Activated naive CD4-positive, alpha-beta T cell treated with anti-CD3 and anti-CD28 coated beads, Interleukin-2, amount 10 ng/mL, durations not matched to agents 7 days and 5 days (primary cell): ENCODE results near the gene RNH1.
"Not testable (repeated sequence)": the region's sequence is repeated elsewhere in the genome, so short reads cannot be mapped to it uniquely, and the experiment has no call there.

Experiments
- CTCF ChIA-PET: fragments of 350-600 bp; sonication (Branson Sonifier 250); formaldehyde crosslinking; loops from one replicate; lab custom pipeline; 2021; ENCODE audit warnings: antibody characterized with exemption; lab: Charles Lee
- DNase-seq: peaks from one replicate; pipeline ENCODE4 v3.0.0-alpha.2; 2020
- H3K27ac Mint-ChIP-seq: one replicate; pipeline ENCODE4 v1.8.0; 2021; ENCODE audit warnings: mild to moderate bottlenecking, moderate library complexity, mixed read lengths
- H3K27me3 Mint-ChIP-seq: one replicate; pipeline ENCODE4 v1.8.0; 2021; ENCODE audit warnings: mild to moderate bottlenecking, mixed read lengths
- H3K36me3 Mint-ChIP-seq: one replicate; pipeline ENCODE4 v1.8.0; 2021; ENCODE audit warnings: mixed read lengths
- H3K4me1 Mint-ChIP-seq: one replicate; pipeline ENCODE4 v1.8.0; 2021; ENCODE audit warnings: mixed read lengths
- H3K4me3 Mint-ChIP-seq: one replicate; pipeline ENCODE4 v1.8.0; 2021; ENCODE audit warnings: mild to moderate bottlenecking, moderate library complexity, mixed read lengths
- H3K9me3 Mint-ChIP-seq: one replicate; pipeline ENCODE4 v1.8.0; 2021; ENCODE audit warnings: mixed read lengths

Gene RNH1

DNA sequence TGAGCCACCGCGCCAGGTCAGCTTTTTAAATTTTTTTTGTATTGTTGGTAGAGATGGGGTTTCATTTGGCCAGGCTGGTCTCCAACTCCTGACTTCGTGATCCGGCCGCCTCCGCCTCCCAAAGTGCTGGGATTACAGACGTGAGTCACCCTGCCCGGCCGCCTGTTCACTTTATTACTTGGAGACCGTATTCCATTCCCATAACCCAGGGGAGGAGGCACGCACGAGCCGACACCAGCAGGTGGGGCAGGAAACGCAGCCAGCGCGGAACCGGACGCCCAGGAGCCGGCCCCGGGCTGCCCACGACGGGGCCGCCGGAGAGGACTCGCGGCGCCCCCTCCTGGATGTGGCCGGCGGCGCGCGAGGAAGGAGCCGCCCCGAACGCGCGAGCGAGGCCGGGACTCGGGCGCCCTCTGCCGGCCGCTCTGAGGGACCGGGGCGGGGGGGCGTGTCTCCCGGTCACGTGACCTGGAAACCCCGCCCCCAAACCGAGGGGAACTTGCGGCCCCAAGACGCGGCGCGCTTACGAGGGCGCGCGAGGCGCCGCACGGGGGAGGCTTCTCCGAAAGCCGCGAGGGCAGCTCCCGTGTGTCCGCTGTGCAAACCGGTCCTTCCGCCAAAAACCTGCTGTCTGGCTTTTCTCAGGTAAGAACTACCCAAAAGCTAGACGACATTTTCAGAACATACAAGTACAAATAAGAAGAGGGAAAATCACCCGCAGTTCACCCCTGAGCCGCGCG, 11.6 kb upstream of the RNH1 start:
- DNase-seq, result peak; percentile 88
- peaks cover 18% of the 10 kb centered on the region for H3K36me3 Mint-ChIP-seq
- peak overlapping the region; percentile 73 for H3K4me3 Mint-ChIP-seq
- CTCF ChIA-PET, result interaction anchor here (0.6 to 1.7 kb wide), 21 partner anchors 9 to 268 kb away, joined by 3 to 7 read pairs (median 3); partner anchors contain the start of genes PTDSS2 and SIGIRR
- H3K9me3 Mint-ChIP-seq, result peaks cover 15% of the 10 kb centered on the region
- peaks cover 14% of the 10 kb centered on the region for H3K4me1 Mint-ChIP-seq
- H3K27ac Mint-ChIP-seq, result peak overlapping the region; percentile 87
- H3K27me3 Mint-ChIP-seq, result no peaks in the 10 kb centered on the region

- H3K27ac Mint-ChIP-seq, DNase-seq, H3K4me3 Mint-ChIP-seq, H3K27me3 Mint-ChIP-seq: not testable (repeated sequence)
- Mint-ChIP-seq H3K36me3 (peaks cover 18% of the 10 kb centered on the region), H3K4me1 (peaks cover 14% of the 10 kb centered on the region), H3K9me3 (peaks cover 15% of the 10 kb centered on the region)
- CTCF ChIA-PET, result interaction anchor here (1.4 to 1.6 kb wide), 2 partner anchors 9 to 12 kb away, joined by 3 to 4 read pairs; no protein-coding TSS in a partner anchor
Measured at GRCh38 chr11:516918-517685, 10.1 kb upstream of the RNH1 start.

- Mint-ChIP-seq H3K9me3 (peaks cover 15% of the 10 kb centered on the region), H3K36me3 (peaks cover 22% of the 10 kb centered on the region), H3K27ac (no peak overlapping the region), H3K27me3 (no peaks in the 10 kb centered on the region), H3K4me3 (no peak overlapping the region), H3K4me1 (peaks cover 14% of the 10 kb centered on the region)
- DNase-seq, result no peak
- CTCF ChIA-PET, result interaction anchor here (1.6 to 1.8 kb wide), 2 partner anchors 9 to 65 kb away, joined by 3 read pairs; no protein-coding TSS in a partner anchor
Measured at GRCh38 chr11:516400-516799, 9.4 kb upstream of the RNH1 start.

DNA sequence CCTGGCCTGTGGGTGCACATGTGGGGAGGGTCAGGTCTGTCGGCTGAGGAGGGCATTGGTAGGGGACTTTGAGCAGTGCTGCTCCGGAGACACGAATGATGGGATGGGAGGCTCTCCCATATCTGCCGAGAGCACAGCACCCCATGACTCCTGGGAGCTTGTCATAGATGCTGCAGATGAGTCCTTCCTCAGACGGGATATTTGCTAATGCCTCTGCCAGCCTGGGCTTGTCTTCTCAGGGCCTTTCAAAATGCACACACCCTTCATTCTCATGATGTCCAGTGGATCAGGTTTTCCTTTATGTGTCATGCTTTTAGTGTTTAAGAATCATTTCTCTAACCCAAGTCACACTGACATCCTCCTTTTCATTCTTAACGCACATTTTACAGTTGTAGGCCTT, 8.1 kb upstream of the RNH1 start:
- Mint-ChIP-seq H3K36me3 (peaks cover 22% of the 10 kb centered on the region), H3K4me3 (no peak overlapping the region), H3K9me3 (peaks cover 15% of the 10 kb centered on the region), H3K27ac (no peak overlapping the region), H3K4me1 (peaks cover 10% of the 10 kb centered on the region), H3K27me3 (no peaks in the 10 kb centered on the region)
- CTCF ChIA-PET, result interaction anchor here (1.8 kb wide), 1 partner anchor 64 kb away, joined by 3 read pairs; no protein-coding TSS in a partner anchor
- no peak for DNase-seq

DNA sequence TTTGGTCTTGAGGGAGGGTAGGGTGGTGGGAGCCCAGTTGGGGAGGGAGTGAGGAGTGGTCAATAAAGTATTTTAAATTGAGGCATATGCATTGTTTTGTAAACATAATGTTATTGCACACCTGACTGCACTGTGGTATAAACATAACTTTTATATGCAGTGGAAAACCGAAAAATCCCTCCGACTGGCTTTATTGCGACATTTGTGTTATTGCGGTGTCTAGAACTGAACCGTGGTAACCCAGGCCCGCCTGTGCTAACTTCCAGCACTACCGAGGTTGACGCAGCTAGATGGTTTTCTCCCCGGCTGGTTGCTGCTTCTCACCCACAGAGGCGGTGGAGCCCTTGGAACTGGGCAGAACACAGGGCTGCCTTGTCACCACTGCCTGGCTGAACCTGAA, 7.6 kb upstream of the RNH1 start:
- Mint-ChIP-seq H3K36me3 (peaks cover 27% of the 10 kb centered on the region), H3K9me3 (peaks cover 15% of the 10 kb centered on the region), H3K27ac (no peak overlapping the region), H3K27me3 (no peaks in the 10 kb centered on the region), H3K4me3 (no peak overlapping the region), H3K4me1 (peaks cover 13% of the 10 kb centered on the region)
- no peak for DNase-seq
- CTCF ChIA-PET, result interaction anchor here (1.8 kb wide), 1 partner anchor 63 kb away, joined by 3 read pairs; no protein-coding TSS in a partner anchor

- Mint-ChIP-seq H3K36me3 (peaks cover 31% of the 10 kb centered on the region), H3K27me3 (no peaks in the 10 kb centered on the region), H3K27ac (no peak overlapping the region), H3K9me3 (peaks cover 15% of the 10 kb centered on the region), H3K4me1 (peaks cover 9% of the 10 kb centered on the region), H3K4me3 (no peak overlapping the region)
- no peak for DNase-seq
- CTCF ChIA-PET, result no interaction called here
Measured at GRCh38 chr11:512761-513595, 5.9 kb upstream of the RNH1 start.

GRCh38 chr11:508956-509355, 1.9 kb upstream of the RNH1 start:
- Mint-ChIP-seq H3K9me3 (no peaks in the 10 kb centered on the region), H3K27me3 (peaks cover 4% of the 10 kb centered on the region), H3K4me1 (peaks cover 28% of the 10 kb centered on the region), H3K27ac (no peak overlapping the region), H3K36me3 (peaks cover 16% of the 10 kb centered on the region), H3K4me3 (no peak overlapping the region)
- DNase-seq, result no peak
- CTCF ChIA-PET, result interaction anchor here (1.3 kb wide), 1 partner anchor 10 kb away, joined by 3 read pairs; no protein-coding TSS in a partner anchor

DNA sequence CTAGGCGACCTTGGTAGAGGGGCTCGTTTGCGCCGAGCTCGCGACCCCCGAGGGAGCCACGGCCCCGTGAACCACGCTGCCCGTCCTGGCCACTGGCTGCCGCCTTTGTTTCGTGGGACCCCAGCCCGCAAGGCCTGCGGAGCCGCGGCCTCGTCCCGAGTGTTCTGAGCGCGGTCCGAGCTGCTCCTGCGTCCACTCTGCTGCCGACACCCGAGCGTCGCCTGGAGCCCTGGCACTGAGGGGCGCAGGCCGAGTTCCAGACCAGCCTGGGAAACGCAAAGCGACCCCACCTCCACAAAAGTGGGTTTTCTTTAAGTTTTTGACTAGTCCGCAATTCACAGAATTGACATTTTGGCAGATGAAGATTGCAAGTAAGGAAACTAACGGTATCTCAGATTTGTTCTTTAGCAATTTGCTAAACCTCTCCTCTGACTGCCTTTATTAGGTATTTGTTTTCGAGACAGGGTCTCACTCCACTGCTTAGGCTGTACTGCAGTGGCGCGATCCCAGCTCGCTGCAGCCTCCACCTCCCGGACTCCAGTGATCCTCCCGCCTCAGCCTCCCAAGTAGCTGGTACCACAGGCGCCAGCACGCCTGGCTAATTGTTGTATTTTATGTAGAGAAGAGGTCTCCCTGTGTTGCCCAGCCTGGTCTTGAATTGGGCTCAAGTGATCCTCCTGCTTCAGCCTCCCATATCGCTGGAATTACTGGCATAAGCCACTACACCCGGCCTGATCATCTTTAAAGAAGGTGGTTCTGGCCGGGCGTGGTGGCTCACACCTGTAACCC, 879 bp upstream of the RNH1 start:
- Mint-ChIP-seq H3K4me3 (peak overlapping the region; percentile 96), H3K27ac (peak overlapping the region; percentile 100), H3K36me3 (peaks cover 16% of the 10 kb centered on the region), H3K27me3 (peaks cover 4% of the 10 kb centered on the region), H3K9me3 (no peaks in the 10 kb centered on the region), H3K4me1 (peaks cover 31% of the 10 kb centered on the region)
- CTCF ChIA-PET, result interaction anchor here (1.3 to 1.5 kb wide), 2 partner anchors 9 to 11 kb away, joined by 3 read pairs; no protein-coding TSS in a partner anchor
- no peak for DNase-seq

DNA sequence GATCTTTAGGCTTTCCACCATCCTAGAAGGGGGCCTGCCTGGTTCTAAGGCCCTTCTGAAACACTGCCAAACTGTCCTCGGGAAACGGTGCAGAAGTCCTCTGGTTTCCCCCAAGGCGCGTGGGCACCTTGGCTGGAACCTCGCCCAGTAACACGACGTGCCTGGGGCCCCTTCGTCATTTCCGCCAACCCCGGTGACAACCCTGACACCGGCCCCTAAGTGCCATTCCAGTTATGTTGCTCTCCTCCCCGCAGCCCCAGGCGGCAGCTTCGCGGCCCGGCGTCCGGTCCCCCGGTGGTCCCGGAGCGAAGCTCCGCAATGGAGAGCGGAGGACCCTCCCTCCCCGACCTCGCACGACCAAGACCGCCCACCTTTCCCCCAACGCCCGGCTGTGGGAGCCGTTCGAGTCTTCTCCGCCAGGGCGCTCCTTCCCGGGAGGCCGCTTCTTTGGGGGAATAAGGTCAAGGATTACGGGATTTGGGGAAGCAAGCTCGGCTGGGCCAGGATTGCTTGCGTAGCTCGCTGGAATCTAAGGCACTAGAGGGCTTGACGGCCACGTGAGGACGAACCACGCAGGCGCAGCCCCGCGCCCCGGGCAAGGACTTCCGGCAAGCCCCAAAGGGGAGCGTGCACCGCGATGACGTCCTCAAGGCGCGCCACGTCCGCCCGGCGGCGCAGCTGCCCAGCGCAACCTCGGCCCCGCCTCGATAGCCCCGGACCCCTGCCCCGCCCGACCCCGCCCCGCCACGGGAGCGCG, 626 bp downstream of the RNH1 start:
- Mint-ChIP-seq H3K4me3 (peak overlapping the region; percentile 96), H3K27me3 (peaks cover 4% of the 10 kb centered on the region), H3K4me1 (peaks cover 33% of the 10 kb centered on the region), H3K27ac (peak overlapping the region; percentile 100), H3K36me3 (peaks cover 14% of the 10 kb centered on the region), H3K9me3 (no peaks in the 10 kb centered on the region)
- peak; percentile 98 for DNase-seq
- CTCF ChIA-PET, result interaction anchor here (1.4 kb wide), 1 partner anchor 13 kb away, joined by 3 read pairs; no protein-coding TSS in a partner anchor

DNA sequence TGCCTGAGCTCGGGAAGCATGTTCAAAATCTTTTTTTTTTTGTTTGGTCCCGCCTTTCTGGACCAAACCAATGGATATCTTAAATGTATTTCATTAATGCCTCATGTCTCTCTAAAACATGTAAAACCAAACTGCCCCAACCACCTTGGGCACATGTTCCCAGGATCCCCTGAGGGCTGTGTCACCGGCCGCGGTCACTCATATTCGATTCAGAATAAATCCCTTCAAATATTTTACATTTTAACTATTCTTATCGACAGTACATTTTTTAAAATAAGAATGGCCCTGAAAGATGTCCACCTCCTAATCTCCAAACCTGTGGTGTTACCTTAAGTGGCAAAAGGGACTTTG, 2.1 kb downstream of the RNH1 start:
- H3K36me3 Mint-ChIP-seq, result peaks cover 23% of the 10 kb centered on the region
- no peak for DNase-seq
- peak overlapping the region; percentile 100 for H3K27ac Mint-ChIP-seq
- CTCF ChIA-PET, result interaction anchor here (1.6 kb wide), 1 partner anchor 13 kb away, joined by 4 read pairs; no protein-coding TSS in a partner anchor
- H3K4me3 Mint-ChIP-seq, result peak overlapping the region; percentile 96
- peaks cover 4% of the 10 kb centered on the region for H3K27me3 Mint-ChIP-seq
- H3K9me3 Mint-ChIP-seq, result no peaks in the 10 kb centered on the region
- H3K4me1 Mint-ChIP-seq, result peaks cover 33% of the 10 kb centered on the region

DNA sequence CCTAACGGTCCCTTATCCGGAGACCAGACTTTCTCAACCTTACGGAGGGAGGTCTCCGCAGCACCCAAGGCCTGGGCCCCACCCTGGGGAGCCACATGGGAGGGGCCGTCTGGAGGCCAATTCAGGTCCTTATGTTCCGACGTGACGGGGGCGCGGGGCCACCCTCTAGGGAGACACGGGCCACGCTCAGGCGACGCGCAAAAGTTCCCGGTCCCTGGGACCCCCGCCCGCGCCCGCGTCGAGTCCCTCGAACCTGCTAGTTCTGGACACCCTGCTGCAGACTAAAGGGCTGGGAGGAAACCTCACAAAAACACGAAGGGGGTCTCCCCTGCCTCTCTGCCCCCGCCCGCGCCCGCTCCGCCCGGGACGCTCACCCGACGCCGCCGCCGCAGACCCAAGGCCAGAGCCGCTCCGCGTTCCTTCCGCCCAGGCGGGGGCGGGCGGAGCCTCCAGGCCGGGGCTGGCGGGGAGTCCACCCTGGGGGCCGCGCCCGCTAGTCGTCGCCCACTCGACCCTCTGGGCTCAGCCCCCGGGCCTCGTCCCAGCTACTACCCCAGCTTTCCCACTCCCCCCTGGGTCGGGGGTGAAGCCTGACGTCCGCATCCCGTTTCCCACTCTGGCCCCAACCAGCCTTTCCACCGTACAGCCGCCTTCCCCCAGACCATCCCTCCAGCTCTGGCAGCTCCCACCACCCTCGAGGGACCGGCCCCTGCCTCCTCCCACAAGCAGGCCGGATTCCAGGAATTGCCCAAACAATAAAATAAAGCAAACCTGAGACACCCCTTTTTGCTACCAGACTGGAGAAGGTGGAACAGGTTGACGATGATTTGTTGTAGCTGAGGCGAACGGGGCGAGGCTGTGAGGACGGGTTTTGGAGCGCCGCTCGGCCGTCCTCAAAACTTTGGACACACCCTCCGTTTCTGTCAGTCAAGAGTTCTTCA, 2.7 kb downstream of the RNH1 start:
- Mint-ChIP-seq H3K9me3 (no peaks in the 10 kb centered on the region), H3K27ac (peak overlapping the region; percentile 76), H3K4me1 (peaks cover 30% of the 10 kb centered on the region), H3K4me3 (peak overlapping the region; percentile 59), H3K27me3 (peaks cover 4% of the 10 kb centered on the region), H3K36me3 (peaks cover 21% of the 10 kb centered on the region)
- peak; percentile 36 for DNase-seq
- CTCF ChIA-PET, result interaction anchor here (1.6 kb wide), 1 partner anchor 13 kb away, joined by 4 read pairs; no protein-coding TSS in a partner anchor
